Gastroesophageal sphincter (tissue), 3 donors: ENCODE data around the gene CSF2.

Experiments
- CTCF ChIP-seq, 4 experiments: fragments of 200-600 bp in 2 of 4; fragments of 450-650 bp in 2 of 4; sonication (generic) in 1 of 4; IDR thresholded peaks; one replicate each; pipeline ENCODE4 v1.5.1; 2017 to 2019; ENCODE audit warnings: antibody characterized with exemption in 4 of 4, mild to moderate bottlenecking in 2 of 4, moderate library complexity in 2 of 4
- POLR2AphosphoS5 ChIP-seq: sonication (generic); formaldehyde crosslinking; IDR thresholded peaks from one replicate; pipeline ENCODE4 v1.6.1; 2017; ENCODE audit warnings: antibody characterized with exemption

- TF ChIP-seq CTCF (IDR thresholded peaks at IDR 0.05) (no peak), POLR2AphosphoS5 (no peak)
Measured at GRCh38 chr5:132087661-132088060, 14.1 kb downstream of the CSF2 start.
